DND-41 (cell line): ENCODE results near the gene BUD31.

Source experiments
- EZH2 ChIP-seq: IDR thresholded peaks from 3 replicates; pipeline ENCODE4 v1.6.1; 2012; ENCODE audit warnings: borderline replicate concordance, low read depth, mild to moderate bottlenecking, moderate library complexity, low read length, inconsistent platforms; ENCODE audit not compliant: severe bottlenecking
- TF ChIP-seq, protein P1 (sequence below): IDR thresholded peaks from 2 replicates; pipeline ENCODE4 v1.5.1; 2012; ENCODE audit warnings: borderline replicate concordance, low read length, moderate library complexity, mild to moderate bottlenecking; ENCODE audit not compliant: poor library complexity, severe bottlenecking; ENCODE audit errors: extremely low read depth

DNA sequence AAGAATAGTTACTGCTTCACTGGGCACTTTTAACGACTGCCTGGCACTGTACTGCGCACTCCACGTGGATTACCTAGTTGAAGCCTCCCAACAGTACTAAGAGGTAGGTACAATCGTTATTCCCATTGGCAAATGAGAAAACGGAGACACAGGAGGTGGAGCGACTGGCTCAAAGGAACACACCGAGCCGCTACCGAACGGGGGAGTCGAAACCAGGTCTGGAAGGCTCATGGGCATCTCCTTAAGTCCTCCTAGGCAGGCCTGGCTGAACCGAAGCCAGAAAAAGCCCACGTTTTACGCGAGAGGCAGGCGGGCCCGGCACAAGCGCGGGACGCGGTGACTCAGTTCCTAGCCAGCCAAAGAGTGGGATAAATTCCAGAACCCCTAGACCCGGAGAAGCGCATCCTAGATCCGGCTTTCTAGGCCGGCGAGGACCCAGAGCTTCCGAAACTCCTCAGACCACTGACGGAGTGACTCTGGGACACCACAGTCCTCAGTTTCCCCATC lies 844 bp upstream of the BUD31 start:
- TF ChIP-seq, protein P1, sequence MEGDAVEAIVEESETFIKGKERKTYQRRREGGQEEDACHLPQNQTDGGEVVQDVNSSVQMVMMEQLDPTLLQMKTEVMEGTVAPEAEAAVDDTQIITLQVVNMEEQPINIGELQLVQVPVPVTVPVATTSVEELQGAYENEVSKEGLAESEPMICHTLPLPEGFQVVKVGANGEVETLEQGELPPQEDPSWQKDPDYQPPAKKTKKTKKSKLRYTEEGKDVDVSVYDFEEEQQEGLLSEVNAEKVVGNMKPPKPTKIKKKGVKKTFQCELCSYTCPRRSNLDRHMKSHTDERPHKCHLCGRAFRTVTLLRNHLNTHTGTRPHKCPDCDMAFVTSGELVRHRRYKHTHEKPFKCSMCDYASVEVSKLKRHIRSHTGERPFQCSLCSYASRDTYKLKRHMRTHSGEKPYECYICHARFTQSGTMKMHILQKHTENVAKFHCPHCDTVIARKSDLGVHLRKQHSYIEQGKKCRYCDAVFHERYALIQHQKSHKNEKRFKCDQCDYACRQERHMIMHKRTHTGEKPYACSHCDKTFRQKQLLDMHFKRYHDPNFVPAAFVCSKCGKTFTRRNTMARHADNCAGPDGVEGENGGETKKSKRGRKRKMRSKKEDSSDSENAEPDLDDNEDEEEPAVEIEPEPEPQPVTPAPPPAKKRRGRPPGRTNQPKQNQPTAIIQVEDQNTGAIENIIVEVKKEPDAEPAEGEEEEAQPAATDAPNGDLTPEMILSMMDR: no peak
- no peak for TF ChIP-seq EZH2
